HEK293T (cell line): ENCODE results near the gene FAM47E.

Experiments used
- BHLHE40 ChIP-seq: fragments of 450-650 bp; IDR thresholded peaks from 2 replicates; pipeline ENCODE4 v1.6.1; 2016; ENCODE audit warnings: mild to moderate bottlenecking, moderate library complexity, borderline replicate concordance
- ELF4 ChIP-seq: fragments of 450-650 bp; IDR thresholded peaks from 2 replicates; pipeline ENCODE4 v1.6.1; 2017; ENCODE audit warnings: antibody characterized with exemption
- FOXA1 ChIP-seq: fragments of 450-650 bp; IDR thresholded peaks from 2 replicates; pipeline ENCODE4 v1.6.1; 2016; ENCODE audit warnings: mild to moderate bottlenecking
- FOXK2 ChIP-seq: fragments of 450-650 bp; IDR thresholded peaks from 2 replicates; pipeline ENCODE4 v1.6.1; 2016; ENCODE audit warnings: mild to moderate bottlenecking
- L3MBTL2 ChIP-seq: fragments of 450-650 bp; conservative IDR thresholded peaks from 2 replicates; pipeline ENCODE4 v1.6.1; 2016; ENCODE audit warnings: mild to moderate bottlenecking
- NFRKB ChIP-seq: fragments of 450-650 bp; IDR thresholded peaks from 2 replicates; pipeline ENCODE4 v1.6.1; 2016; ENCODE audit warnings: mild to moderate bottlenecking, moderate library complexity
- SP1 ChIP-seq: fragments of 450-650 bp; IDR thresholded peaks from 2 replicates; pipeline ENCODE4 v1.6.1; 2017
- SUZ12 ChIP-seq: fragments of 450-650 bp; IDR thresholded peaks from 2 replicates; pipeline ENCODE4 v1.6.1; 2016; ENCODE audit warnings: mild to moderate bottlenecking
- TARDBP ChIP-seq: fragments of 450-650 bp; IDR thresholded peaks from 2 replicates; pipeline ENCODE4 v1.6.1; 2016

DNA sequence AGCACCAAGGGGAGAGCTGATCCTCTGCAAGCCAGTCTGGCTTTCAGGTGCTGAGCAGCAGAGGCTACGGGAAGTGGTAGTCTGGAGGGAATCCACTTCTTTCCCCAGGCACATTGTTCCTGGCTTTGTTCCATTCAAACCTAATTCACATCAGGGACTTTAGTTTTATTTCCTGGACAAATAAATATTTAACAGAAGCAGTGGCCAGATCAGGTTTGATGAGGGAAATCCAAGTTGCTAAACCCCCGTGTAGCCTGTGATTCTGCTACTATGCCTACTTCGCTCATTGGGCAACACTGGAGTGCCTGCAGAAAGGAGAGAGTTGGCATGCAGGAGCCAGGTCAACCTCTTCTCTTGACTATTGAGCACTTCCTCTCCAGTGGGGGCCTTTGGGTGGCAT is 41.2 kb downstream of the FAM47E start:
- no peak for TF ChIP-seq FOXK2
- TF ChIP-seq BHLHE40 = no peak
- TF ChIP-seq ELF4 = no peak
- TF ChIP-seq SUZ12 = no peak
- TF ChIP-seq SP1 = no peak
- TF ChIP-seq L3MBTL2 = no peak
- TF ChIP-seq TARDBP = no peak
- no peak for TF ChIP-seq NFRKB
- no peak for TF ChIP-seq FOXA1
